OCI-M2 (cell line): ENCODE measurements around the gene GALNT12.

Source experiments
- DNase-seq: peaks from one replicate; lab custom pipeline; 2025; ENCODE audit not compliant: unreplicated experiment; lab: John Stamatoyannopoulos, UW

The GALNT12 gene

DNA sequence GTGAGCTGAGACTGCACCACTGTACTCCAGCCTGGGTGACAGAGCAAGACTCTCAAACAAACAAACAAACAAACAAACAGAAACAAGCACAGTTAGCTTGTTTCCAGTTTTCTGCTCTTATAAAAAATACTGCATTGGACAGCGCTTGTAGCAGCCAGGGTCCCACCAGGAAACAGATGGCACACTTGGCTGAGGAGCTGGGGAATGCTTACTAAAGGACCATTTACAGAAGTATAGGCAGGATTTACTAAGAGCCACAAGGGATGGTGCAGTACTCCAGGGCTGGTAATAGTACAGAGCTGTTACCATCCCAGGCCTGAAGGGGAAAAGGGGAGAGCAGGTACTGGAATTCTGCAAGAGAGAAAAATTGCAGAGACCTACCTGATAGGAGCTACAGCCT, 5.9 kb upstream of the GALNT12 start:
- no peak for DNase-seq

DNA sequence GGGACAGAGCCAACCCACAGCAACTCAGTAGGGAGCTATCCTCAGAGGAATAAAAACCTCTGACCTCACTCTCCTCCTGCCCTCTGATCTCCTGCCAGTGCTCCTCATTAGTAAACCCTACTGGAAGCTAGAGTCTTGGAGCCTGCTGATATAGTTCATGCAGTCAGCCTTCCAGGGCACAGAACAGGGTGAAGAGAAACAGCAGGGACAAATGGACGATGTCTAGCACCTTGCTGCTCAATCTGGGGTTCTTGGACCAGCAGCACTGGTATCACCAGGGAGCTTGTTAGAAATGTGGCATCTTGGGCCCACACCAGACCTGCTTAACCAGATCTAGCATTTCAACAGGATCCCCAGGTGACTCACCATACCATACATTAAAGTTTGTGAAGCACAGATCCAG, 5.5 kb upstream of the GALNT12 start:
- DNase-seq, result no peak

GRCh38 chr9:98804083-98804482, 3.4 kb upstream of the GALNT12 start:
- DNase-seq, result no peak

GRCh38 chr9:98805506-98806272, 1.8 kb upstream of the GALNT12 start:
- DNase-seq, result no peak

- DNase-seq, result no peak
These were observed 955 bp upstream of the GALNT12 start for GRCh38 chr9:98806394-98807035.

DNA sequence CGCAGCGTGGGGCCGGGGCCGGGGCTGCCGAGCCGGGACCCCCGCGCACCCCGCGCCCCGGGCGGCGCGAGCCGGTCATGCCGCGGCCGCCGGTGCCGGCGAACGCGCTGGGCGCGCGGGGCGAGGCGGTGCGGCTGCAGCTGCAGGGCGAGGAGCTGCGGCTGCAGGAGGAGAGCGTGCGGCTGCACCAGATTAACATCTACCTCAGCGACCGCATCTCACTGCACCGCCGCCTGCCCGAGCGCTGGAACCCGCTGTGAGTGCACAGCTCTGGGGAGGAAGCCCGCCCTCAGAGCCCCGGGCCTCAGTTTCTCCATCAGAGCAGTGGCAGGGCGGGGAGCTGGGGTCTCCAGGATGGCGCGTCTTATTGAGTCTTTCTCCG, 335 bp downstream of the GALNT12 start:
- DNase-seq, result no peak

- DNase-seq, result no peak
These were observed 943 bp downstream of the GALNT12 start for GRCh38 chr9:98808411-98808815.

DNA sequence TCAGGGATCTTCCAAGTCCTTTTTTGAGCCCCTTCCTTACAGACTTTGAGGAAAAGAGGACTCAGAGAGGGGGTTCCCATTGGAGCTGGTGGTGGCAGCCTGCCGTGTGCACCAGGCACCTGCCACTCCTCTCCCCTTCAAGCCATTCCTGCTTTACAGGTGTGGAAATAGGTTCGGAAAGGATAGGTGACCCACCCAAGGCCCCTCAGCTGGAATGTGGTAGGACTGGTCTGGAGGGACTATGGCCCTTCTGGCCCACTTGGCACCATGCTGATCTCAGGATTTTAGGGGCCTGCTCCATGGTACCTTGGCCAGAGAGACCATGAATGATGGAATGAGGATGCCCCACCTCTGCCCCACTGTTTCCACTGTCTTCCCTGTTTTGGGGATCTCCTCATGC, 1.4 kb downstream of the GALNT12 start:
- DNase-seq, result no peak

GRCh38 chr9:98809311-98810101, 2.0 kb downstream of the GALNT12 start:
- DNase-seq, result no peak

GRCh38 chr9:98810102-98810842, 2.8 kb downstream of the GALNT12 start:
- DNase-seq, result no peak

DNA sequence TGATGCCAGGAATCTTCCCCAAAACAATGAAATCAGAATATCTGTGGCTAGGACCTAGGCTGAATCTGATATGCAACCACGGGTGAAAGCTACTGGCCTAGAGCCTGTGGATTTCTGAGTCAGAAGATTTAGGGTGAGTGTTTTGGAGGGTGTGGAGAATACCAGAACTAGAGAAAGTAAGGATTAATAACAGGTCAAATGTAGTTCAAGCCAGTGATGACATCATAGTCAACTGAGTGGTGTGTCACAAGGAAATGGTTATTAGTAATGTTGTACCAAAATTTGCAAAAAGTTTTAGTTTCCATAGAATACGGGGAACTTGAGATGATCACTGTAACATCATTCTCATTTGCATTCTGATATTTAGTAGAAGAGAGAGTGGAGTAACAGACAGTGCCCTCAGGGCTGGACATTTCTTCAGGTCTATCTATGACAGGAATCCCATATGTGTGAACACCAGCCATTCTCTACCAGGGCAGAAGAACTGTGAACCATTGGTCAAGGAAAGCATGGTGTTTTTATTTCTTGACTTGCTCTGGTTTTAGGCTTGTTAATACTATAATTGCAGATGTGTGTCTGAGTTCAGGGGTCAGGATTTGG, 3.7 kb downstream of the GALNT12 start:
- DNase-seq, result no peak

DNA sequence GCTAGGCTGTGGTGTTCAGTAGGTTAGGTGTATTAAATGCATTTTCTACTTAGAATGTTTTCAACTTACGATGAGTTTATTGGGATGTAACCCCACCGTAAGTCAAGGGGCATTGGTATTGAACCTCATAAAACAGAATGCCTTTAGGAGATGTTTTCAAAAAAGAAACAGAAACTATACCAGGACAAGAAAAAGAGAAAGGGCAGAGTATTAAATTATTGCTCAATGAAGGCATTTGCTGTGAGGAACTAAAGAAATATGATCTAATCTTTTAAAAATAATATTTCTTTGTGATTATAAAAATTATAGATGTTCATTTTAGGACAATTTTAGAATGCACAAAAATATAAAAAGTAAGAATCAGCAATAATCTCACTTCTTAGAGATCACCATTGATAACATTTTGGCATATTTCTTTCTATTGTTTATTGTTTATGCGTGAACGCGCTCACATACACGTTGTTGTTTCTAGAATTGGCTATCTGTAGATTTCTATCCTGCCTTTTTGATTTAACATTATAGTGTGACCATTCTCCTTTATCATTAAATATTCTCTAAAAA, 8.0 kb downstream of the GALNT12 start:
- DNase-seq, result no peak

DNA sequence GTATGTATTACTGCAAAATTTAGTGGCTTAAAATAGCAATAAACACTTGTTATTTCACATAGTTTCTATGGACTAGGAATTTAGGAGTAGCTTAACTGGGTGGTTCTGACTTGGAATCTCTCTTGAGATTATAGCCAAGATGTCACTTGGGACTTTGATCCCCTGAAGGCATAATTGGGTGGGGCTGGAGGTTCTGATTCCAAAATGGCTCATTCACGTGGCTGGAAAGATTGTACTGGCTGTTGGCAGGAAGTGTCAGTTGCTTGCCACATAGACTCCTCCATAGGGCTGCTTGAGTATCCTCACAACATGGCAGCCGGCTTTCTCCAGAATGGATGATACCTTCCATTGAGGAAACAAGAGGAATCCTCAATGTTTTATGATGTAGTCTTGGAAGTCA, 11.3 kb downstream of the GALNT12 start:
- DNase-seq, result no peak

DNA sequence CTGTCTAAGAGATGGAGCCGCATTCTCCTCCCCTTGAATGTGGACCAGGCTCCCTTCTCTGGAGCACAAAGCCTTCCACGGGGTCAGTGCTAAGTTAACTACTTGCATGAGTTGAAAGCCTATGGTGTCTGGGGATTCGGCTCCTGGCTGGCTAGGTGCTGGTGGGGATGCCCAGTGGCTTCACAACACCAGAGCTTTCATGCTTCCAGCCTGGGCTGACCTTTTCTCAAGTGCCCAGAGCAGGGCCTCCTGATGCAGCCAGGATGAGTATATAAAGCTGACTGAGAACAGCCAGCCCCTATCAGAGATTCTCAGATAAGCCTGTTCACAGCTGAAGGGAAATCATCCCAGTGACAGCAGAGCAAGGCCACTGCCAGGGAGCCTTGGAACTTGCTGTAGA, 11.8 kb downstream of the GALNT12 start:
- no peak for DNase-seq

GRCh38 chr9:98821831-98822230, 14.4 kb downstream of the GALNT12 start:
- no peak for DNase-seq

- DNase-seq, result no peak
These were observed 15.2 kb downstream of the GALNT12 start for GRCh38 chr9:98822661-98823060.

DNA sequence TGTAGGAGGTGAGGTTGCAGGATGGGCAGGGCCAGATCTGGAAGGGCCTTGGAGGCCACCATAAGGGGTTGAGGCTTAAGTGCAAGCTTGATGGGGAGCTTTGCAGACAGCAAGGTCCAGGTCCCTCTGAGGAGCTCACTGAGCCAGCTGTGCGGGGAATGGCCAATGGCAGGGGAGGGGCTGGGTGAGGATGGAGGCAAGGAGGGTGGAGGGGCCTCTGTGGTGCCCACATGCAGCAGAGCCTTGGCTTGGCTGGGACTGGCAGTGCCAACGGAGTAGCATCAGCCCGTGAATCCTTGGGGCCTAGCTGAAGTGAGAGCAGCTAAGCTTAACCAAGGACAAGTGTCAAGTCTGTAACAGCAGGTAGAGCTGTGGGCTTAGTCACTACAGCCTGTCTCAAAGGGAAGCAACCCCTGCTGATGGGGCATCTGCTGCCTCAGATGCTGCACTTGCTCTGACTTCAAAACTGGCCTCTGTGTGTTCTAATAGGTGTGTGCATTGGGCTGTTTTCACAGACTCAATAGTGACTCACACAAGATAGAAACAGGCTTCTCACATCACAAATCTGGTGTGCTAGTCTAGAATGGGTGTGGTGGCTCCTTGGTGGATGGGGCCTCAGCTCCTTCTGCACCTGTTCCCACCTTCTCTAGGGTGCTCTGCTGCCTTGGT, 16.3 kb downstream of the GALNT12 start:
- no peak for DNase-seq

- DNase-seq, result no peak
These were observed 17.9 kb downstream of the GALNT12 start for GRCh38 chr9:98825414-98825813.

DNA sequence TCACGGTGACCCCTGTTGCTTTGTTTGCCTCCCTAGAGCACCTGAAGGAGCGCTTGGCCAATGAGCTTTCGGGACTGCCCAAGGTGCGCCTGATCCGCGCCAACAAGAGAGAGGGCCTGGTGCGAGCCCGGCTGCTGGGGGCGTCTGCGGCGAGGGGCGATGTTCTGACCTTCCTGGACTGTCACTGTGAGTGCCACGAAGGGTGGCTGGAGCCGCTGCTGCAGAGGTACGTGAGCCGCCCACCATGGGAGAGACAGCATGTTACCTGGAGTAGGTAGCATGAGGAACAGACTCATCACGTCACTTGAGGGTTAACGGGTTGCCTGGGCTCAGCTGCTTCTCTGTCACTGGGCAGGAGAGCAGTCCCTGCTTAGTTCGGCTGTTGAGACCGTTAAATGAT, 19.2 kb downstream of the GALNT12 start:
- no peak for DNase-seq

- DNase-seq, result no peak
These were observed 22.3 kb downstream of the GALNT12 start for GRCh38 chr9:98829766-98830165.
